GM19240 (cell line): ENCODE data around the gene FMNL3.
"Not testable (repeated sequence)": the region's sequence is repeated elsewhere in the genome, so short reads cannot be mapped to it uniquely, and the experiment has no call there.

ENCODE experiments used
- DNase-seq: peaks from one replicate; pipeline ENCODE4 v3.0.0; 2011; ENCODE audit warnings: low spot score; ENCODE audit not compliant: insufficient read length

The FMNL3 gene

DNA sequence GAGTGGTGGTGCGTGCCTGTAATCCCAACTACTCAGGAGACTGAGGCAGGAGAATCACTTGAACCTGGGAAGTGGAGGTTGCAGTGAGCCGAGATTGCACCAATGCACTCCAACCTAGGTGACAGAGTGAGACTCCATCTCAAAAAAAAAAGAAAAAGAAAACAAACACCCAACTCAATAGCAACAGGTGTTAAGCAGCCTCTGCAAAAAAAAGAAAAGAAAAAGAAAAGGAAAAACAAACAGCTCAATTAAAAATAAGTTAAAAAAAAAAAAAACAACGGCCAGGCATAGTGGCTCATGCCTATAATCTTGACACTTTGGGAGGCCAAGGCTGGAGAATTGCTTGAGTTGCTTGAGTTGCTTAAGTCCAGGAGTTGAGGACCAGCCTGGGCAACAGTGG lies 10.6 kb upstream of the FMNL3 start:
- DNase-seq = not testable (repeated sequence)

DNA sequence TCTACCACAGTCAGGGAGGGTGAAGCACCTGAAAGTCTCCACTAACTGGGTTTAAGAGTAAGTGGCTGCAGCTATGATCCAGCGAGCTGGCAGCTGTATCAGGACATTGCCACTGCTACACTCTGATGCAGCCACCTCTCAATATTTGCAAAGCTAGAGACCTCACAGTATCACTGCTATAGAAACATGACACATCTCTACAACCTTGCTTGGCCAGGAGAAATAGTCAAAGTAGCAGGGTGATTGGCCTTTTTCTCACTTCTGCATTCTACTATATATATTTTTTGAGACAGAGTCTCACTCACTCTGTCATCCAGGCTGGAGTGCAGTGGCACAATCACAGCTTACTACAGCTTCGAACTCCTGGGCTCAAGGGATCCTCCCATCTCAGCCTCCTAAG lies 9.3 kb upstream of the FMNL3 start:
- no peak for DNase-seq

DNA sequence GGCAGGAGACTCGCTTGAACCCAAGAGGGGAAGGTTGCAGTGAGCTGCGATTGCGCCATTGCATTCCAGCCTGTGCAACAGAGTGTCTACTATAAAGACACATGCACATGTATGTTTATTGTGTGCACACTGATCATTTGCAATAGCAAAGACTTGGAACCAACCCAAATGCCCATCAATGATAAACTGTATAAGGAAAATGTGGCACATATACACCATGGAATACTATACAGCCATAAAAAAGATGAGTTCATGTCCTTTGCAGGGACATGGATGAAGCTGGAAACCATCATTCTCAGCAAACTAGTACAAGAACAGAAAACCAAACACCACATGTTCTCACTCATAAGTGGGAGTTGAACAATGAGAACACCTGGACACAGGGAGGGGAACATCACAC lies 6.7 kb upstream of the FMNL3 start:
- DNase-seq = not testable (repeated sequence)

DNA sequence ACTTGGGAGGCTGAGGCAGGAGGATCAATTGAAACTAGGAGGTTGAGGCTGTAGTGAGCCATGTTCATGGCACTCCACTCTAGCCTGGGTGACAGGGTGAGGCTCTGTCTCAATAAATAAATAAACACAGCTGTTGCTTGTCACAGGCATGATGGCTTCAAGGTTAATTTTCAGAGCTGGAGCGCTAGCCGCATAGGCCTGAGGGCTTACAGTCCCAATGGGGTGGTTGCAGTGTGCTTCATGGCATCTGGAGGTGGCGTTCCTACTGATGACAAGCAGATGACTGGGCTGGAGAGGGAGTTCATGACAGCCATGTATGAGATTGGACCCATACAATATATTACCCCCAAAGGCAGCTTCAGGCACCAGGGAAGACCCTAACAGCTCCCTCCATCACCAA lies 1.6 kb upstream of the FMNL3 start:
- no peak for DNase-seq

DNA sequence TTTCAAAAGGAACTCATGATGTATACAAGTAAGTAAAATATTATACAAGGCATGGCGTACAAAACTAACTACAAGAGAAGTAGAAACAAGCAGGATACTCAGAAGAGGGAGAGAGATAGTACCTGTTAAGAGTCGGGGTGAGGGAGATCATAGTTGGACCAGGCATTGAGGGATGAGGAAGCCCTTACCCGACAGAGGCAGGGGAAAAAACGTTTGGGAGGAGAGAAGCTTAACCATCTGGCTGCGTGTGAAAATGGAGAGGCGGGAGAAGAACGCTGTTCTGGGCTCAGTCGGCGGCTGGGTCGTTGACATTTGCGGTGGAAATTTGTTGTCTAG lies 575 bp upstream of the FMNL3 start:
- no peak for DNase-seq

DNA sequence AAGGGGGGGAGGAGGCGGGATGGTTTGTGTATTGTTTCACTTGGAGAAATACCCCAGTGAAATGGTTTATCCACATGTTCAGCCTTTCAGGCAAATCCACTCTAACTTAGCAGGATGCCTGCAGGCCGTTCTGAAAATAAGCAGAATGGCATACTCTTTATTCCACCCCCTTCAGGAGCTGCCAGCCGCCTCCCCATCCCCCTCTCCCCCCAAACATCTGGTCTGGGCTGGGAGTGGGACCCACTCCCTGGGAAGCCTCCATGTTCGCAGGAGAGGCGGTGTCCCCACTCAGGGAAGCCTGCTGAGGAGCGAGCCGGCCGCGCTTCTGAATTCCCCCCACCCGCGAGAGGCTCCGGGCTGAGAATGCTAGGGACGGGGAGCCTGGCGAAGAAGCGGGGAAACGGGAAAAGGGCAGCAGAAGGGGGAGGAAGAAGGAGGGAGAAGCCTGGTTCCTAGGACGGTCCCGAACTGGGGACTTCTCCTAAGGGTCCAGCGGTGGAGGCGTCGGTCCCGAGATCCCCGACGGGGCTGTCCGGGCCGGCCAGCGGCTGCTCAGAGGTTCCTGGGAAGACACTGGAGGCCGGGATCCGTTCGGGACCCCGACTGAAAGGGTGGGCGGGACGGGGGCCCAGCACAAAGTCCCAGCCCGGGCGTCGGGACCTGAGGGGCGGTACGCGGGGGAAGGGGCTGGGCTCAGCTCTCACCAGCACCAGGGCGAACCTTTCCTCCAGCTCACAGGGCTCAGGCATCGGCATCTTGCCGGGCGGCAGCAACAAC lies 666 bp downstream of the FMNL3 start:
- no peak for DNase-seq

DNA sequence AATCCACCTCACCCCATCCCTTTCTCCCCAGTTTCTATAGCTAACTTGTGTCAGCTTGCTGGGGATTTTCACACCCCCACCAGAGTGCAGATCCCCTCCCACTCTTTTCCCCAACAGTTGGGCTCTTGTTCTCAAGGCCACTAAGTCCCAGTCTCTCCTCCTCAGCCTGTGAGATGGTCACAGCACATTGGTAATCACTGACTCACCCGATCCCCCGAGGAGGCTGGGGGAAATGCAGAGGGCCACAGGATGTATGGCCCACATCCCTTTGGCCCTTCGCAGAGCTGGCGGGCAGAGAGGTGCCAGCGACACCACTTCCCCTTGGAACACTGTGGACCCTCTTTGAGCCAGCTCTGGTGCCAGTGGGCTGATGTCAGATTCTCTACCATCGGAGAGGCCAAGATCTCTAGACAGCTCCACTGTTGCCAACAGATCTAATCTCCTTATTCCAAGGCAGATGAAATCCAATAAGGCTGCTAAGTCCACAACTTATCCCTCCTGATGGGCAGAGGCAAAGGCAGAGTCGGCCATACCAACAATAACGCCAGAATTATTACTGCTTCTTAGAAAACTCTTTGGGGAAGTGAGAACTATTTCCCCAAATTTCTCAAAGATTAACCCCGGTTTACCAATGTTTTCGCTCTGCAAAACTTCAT lies 1.6 kb downstream of the FMNL3 start:
- DNase-seq = no peak

DNA sequence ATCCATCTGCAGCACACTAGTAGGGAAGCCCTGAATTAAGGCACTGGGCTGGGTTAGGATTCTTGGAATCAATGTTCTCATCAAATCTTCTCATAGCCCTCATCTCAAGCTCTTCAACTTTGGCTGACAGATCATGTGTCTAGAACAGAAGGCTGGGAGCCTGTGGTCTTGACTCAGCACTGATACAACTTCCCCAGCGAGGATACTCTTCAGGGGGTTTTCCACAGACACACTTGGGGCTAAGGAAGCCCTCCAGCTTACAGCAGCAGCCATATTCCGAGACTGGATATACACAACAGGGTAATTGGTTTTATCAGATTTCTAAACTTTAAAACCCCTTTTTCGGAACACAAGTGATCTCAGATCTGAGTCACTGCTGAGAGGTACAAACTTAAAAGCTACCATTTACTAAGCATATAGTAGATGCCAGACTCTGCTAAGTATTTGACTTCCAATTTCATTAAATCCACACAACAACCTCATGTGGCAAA lies 3.5 kb downstream of the FMNL3 start:
- DNase-seq = no peak

DNA sequence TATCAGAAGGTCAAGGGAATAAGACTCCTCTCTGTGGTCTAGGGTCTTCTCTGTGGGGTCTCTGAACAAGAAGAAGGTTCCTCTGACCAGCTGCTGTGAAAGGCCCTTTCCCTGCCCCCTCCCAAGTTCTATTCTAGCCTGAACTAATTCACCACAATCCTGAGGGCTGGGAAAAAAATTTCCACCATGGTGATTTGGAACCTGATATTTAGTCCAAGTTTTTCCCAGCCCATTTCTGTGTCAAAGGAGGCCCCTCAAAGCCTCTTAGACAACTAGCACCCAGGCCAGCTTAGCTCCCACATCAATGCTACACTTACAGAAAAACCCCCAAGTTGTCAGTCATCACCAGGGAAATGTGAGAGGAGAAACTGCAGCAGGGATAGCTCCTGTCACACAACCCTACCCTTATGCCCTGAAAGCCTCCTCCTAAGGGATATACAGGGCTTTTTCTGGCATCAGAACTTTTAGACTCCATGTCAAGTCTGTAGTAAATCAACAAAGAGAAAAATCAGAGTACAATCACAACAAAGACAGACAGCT lies 4.5 kb downstream of the FMNL3 start:
- no peak for DNase-seq

DNA sequence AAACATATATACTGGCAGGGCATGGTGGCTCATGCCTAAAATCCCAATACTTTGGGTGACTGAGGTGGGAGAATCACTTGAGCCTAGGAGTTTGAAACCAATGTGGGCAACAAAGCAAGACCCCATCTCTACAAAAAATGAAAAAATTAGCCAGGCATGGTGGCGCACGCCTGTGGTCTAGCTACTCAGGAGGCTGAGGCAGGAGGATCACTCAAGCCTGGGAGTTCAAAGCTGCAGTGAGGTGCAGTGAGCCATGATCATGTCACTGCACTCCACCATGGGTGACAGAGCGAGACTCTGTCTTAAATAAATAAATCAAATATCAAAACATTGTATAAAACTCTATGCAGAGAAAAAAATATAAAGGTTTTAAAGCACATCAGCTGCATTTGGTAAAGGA lies 5.2 kb downstream of the FMNL3 start:
- no peak for DNase-seq

DNA sequence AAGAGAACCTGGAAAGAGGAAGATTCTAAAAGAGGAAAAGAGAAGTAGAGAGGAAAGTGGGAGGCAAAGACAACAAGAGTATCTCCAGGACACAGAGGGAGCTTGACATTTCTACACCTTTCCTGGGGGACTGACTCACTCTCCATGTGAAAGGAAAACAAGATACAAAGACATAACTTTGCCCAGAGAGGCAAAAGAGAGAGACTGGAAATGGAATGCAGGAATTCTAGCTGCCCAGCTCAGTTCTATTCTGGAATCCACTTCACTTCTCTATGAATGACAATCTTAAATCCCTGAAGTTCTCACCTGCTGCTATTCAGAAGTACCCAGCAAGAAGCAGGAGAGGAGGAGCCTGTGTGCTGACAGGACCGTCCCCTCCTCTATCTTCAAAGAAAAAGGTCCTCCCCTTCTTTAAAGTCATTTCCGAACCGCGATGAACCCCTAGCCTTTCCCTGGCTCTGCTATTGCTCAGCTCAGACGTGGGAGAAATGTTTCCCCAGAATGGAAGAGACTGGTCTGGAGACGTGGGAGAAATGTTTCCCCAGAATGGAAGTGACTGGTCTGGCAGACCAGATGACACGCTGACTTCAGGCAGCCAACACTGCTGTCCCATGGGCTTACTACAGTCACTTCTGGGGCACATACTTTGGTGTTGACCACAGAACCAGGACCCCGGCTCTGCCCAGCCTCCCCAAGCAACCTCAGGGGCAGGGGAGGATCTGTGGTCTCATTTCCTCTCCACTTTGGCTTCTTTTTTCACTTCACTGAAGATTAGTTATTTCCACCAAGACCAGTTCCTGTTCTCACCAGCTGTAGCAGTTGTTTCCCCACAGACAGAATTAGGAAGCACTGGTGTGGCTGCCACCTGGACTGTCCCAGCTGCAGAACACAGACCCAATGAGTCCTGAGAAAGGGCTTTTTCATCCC lies 8.3 kb downstream of the FMNL3 start:
- DNase-seq = peak; percentile 45

DNA sequence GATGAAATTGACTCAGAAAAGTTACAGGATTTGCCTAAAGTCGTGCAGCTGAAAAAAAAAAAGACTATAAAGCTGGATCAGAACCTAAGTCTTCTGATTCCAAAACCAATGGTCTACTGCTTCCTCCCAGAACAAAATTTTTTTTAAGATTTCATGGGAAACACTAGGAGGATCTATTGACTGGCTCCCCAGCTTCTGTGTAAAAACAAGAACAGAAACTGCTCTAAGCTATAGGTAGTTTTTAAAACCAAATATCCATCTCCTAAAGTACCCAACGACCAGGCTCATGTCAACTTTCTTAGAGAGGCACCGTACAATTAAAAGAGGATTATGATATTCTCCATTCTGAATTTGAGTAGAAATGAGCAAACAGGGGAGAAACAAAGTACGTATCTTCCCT lies 9.4 kb downstream of the FMNL3 start:
- no peak for DNase-seq

DNA sequence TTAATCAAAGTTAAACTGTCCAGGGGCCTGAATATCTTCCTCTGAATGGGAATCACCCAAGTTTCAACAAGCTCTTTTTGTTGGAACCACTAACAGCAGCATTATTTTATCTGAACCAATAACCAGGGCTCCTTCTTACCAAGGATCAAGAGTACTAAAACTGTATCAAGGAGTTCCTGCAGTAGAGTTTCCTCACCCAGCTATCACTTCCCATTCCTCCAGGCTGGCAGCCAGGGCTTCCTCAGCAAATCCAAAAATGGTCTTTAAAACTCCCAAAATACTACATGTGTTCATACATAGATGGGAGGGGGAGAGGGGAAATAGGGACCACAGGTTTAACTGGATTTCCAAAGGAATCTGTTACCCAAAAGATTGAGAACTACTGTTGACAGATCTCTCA lies 10.5 kb downstream of the FMNL3 start:
- no peak for DNase-seq

DNA sequence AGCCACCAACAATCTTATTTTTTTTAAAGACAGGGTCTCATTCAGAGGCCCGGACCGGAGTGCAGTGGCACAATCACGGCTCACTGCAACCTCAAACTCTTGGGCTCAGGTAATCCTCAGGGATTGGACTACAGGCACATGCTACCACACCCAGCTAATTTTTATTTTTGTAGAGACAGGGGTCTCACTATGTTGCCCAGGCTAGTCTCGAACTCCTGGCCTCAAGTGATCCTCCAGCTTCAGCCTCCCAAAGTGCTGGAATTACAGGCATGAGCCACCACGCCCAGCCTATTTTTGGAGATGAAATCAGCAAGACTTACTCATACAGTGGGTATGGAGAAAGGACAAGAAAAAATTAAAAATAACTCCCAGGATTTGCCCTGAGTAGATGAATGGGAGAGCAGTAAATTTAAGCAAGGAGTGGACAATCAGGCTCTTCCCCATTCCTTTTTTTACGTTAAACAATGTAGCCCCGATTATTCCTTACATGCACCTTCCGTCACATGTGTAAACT lies 13.2 kb downstream of the FMNL3 start:
- DNase-seq = no peak

DNA sequence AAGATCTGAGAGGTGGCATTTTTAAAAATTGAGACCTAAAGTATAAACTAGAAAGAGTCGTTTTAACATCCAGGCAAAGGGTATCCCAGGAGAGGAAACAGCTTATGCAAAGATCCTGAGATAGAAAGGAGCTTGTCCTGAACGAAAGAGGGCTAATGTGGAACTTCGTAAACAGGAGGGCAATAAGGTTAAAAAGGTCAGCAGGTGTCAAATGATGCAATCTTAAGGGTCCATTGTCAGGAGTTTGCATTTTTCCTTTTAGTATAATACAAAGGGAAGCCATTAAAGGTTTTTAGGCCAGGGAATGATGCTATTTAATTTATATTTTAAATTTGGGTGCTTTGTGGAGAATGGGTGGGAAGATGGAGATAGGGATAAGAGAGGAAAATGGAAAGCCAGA lies 14.4 kb downstream of the FMNL3 start:
- no peak for DNase-seq

DNA sequence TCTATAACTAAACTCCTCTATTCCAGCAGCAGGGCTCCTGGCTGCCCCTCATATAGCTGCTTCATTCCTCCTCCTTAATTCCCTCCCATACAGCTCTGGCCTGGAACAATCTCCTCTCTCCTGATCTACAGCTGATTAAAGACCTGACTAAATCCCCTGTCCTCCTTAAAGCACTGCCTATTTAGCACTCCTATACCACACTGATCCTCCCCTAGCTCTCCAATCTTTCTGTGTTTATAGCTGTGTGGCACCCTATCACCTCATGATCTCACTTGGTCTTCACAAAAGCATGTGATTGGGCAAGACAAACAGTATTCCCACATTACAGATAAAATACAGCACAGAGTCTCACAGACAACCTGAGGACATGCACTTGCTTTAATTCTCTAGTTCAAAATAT lies 17.4 kb downstream of the FMNL3 start:
- no peak for DNase-seq

DNA sequence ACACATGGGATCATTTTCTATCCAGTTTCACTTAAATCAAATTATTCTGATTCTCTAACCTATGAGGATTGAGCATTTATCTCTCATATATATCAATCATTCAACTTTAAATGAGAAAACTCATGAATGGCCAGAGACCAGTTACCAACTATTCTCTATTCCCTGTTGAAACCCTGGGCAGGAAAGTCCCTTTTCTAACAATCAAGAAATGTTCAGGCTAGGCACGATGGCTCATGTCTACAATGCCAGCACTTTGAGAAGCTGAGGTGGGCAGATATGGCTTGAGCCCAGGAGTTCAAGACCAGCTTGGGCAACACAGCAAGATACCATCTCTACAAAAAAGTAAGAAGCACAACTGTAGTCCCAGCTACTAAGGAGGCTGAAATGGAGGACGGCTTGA lies 18.0 kb downstream of the FMNL3 start:
- no peak for DNase-seq

DNA sequence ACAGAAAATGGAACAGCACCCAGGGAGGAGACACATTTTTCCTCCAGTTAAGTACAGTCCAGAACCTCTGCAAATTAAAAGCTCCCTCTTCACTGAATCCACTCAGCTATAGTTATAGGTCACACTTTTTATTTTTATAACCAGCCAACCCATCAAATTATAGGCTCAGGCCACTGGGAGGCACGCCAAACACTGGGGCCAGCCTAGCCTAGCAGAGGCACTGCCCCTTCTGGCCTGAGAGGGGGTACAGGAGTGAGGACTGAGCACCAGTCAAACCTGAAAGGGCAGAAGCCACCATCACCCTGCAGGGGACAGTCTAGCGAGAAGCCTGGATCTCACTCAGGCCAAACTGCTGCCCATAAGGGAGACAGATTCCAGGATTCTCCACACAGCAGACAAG lies 19.3 kb downstream of the FMNL3 start:
- DNase-seq = no peak

DNA sequence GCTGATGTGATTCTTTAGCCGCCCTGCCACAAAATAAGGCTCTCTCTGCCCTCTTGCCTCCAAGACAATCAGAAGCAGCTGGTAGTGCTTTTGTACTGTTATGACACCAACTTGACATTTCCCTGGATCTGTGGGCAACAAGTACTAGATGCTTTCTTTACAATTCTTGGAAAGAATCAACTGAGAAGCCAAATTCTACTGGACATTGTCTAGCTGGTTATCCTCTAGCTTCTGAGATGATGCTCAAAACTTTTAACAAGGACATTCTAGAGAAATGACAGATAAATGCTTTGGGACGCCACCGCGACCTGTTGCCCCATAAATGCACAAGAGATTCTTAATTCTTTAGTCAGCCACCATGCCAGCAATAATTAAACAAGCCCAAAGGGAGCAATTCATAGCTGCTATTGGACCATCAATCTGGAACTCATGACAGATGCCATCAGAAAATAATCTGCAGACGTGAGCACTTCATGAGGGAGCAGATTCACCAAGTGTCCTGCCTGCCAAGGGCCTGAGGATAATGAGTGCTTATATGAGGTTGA lies 22.8 kb downstream of the FMNL3 start:
- no peak for DNase-seq

DNA sequence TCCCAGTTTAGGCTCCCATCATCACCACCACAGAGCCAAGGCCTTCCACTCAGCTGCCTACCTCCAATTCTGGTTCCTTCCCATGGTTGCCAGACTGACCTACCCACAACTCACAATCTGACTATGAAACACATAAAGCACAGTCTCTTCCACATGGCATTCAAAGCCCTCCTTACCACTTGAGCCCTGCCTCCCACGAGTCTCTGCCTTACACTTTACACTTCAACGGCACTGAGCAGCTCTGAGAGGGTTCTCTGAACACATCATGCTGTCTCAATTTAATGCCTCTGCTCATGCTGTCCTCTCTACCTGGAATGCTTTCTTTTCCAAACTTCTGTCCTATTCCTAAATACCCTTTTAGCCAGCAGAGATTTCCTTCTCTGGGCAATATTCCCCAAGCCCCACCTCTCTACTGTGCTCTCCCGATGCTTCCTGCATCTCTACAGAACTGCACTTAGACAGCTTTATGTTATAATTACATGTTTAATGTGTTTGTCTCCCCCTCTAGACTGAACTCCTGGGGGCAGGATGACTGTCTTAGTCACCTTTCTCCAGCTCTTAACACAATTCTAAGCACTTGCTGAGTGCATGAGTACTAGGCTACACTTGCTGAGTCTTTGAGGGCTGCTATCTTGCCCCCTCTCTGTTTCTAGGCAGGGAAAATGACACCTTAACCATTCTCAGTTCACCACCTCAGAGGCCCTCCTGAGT lies 23.5 kb downstream of the FMNL3 start:
- no peak for DNase-seq

DNA sequence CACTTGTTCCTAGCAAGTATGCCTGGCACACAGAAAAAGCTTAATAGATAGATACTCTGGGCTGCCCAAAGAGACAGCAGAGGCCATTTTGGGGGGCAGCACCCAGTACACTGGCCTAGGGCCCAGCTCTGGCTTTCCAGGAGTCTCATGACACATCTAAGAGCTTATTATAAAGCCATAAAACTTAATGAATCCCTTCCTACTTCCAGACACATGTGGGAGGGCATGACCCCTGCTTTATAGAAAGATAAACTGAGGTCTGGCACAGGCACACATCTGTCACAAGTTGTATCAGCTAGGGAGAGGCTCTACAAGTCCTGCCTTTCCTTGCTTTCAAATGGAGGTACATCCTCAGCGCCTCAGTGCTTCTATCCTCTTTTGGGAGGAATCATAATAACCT lies 27.1 kb downstream of the FMNL3 start:
- no peak for DNase-seq
